Renal cortical epithelial cell (primary cell): ENCODE measurements around the gene LCNL1. TPM values are rescaled to one million over a fixed set of nuclear protein-coding genes. Genes with fewer than 3 reads are reported as not detected.

Source experiments
- DNase-seq: peaks from one replicate; pipeline ENCODE4 v3.0.0-alpha.2; 2011; ENCODE audit warnings: low read depth
- total RNA-seq: library from RNA; depleted of rRNA; stranded (reverse); fragments of >200 nt; gene quantifications from 2 replicates; pipeline ENCODE4 v1.2.3, GENCODE V29; 2014

Gene LCNL1
- total RNA-seq, 1 donor from 2014 or later, result not detected

GRCh38 chr9:137011907-137012675, 29.3 kb downstream of the LCNL1 start:
- DNase-seq, result no peak

GRCh38 chr9:137012694-137013570, 30.1 kb downstream of the LCNL1 start:
- no peak for DNase-seq

GRCh38 chr9:137013571-137013940, 30.8 kb downstream of the LCNL1 start:
- no peak for DNase-seq

DNA sequence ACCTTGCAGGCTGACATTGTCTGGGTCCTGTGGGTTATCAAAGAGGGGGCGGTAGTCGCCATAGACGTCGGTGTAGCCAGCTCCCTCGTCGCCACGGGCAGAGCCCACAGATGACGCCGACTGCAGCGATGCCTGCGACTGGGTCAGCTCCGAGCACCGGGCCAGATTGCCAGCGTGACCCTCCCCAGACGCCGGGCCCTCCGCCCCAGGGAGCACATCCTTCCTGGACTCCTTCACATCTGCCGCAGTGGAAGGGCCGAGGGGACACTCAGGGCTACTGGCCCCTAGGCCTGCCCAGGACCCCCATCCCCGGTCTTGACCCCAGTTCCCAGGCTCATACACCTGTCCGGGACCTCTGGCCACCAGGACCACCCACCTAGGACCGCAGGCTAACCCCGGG, 31.4 kb downstream of the LCNL1 start:
- no peak for DNase-seq

DNA sequence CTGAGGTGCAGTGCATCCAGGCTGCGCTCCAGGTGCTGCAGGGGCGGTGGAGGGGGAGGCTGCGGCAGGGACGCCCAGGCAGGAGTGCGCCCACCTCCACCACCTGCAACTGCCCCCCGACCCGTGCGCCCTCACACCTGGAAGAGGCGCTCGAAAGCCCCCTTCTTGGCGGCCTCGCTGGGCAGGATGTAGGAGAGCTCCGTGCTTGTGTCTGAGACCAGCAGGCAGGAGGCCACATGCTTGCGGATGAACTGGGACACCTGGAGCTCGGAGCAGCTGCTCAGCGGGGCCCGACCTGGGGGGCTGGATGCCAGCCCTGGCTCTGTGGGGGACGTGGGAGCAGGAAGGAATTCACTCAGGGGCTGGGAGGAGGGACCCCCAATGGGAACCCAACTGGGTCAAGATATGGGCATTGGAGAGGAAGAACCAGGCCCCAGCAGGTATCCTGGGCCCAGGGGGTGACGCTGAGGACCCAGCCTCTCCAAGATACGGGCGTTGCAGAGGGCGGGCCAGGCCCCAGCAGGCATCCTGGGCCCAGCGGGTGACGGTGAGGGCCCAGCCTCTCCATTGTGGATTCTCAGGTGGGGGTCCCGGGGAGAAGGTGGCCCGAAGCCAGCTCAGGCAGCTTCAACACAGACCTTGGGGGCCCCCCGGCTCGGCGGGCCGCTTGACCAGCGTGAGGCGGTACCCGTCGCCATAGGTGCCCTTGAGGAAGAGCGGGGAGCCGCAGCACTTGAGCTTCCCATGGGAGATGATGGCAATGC, 32.2 kb downstream of the LCNL1 start:
- no peak for DNase-seq

GRCh38 chr9:137015540-137015930, 32.7 kb downstream of the LCNL1 start:
- no peak for DNase-seq

DNA sequence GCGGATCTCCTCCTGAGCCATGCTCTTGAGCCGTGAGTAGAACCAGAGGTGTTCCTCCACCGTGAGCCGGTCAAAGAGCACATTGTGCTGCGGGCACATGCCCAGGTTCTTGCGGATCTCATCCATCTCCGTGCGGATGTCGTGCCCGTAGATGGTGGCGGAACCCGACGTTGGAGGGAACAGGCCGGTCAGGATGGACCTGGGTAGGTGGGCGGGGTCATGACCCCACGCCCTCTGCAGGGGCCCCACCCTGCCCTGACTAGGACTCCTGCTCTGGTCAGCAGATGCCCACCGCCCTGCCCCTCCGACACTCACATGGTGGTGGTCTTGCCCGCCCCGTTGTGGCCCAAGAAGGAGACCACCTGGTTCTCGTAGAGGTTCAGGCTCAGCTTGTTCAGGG, 33.2 kb downstream of the LCNL1 start:
- DNase-seq, result no peak

GRCh38 chr9:137016436-137016835, 33.6 kb downstream of the LCNL1 start:
- DNase-seq, result no peak

- DNase-seq, result no peak
These were observed 34.3 kb downstream of the LCNL1 start for GRCh38 chr9:137017071-137017470.

DNA sequence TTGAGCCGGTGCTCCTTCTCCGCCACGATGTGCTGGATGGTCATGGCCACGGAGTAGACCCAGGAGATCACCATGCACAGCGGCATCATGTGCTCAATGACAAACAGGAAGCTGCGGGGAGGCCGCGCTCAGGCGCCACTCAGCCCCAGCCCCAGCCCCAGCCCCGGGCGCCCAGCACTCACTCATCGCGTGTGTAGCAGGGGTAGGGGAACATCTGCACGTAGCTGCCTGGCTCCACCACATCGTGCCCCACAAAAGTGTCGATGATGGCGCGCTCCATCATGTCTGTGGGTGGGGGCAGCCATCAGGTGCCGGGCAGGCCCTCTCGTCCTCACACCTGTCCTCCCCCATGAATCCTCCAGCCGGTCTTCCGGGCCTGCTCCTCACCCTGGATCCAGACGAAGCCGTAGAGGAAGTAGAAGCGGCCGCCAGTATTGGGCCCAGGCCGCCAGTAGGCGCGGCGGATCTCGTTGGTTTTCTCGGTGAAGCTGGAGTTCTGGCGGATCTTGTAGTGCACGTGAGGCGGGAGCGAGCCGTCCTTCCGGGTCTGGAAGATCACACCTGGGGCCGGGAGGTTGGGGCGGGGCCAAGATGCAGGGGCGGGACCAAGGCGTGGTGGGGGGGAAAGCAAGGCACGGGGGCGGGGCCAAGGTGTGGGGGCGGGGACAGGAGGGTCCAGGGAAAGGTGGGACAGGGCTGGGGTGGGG, 35.2 kb downstream of the LCNL1 start:
- DNase-seq, result no peak

GRCh38 chr9:137018761-137019559, 36.2 kb downstream of the LCNL1 start:
- no peak for DNase-seq

GRCh38 chr9:137019891-137020683, 37.3 kb downstream of the LCNL1 start:
- no peak for DNase-seq

DNA sequence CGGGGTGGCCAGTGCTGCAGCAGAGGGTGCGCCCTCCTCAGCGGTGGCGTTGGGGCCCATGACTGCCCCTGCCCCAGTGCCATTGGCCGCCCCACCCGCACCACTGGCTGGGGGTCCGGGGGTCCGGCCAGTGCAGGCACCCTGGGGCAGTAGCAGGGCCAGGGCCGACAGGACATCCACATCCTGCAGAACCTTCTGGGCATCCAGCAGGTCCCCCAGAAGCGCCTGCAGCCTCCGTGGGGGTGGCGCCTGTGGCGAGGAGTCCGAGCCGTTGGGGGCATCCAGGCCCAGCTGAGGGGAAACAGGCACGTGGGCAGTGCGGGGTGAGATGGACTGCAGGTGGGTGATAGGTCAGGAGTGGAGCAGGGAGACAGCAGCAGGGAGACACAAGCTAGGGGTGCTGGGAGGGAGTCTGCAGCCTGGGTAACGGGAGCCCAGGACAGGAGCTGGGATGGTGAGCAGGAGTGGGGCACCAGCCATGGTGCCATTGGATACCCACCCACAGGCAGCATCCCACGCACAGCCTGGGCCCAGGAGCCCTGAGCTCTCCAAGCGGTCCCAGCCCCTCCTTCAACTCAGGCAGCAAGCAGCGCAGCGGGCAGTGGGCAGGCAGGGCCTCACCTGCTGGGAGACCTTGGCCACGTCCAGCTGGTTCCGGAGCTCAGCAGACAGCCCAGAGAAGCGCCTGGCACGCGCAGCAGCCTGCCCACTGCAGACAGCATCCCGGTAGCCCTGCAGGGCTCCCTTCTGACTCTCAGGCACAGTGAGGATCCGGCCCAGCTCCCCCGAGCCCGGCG, 38.2 kb downstream of the LCNL1 start:
- no peak for DNase-seq

GRCh38 chr9:137021568-137021978, 38.8 kb downstream of the LCNL1 start:
- no peak for DNase-seq

DNA sequence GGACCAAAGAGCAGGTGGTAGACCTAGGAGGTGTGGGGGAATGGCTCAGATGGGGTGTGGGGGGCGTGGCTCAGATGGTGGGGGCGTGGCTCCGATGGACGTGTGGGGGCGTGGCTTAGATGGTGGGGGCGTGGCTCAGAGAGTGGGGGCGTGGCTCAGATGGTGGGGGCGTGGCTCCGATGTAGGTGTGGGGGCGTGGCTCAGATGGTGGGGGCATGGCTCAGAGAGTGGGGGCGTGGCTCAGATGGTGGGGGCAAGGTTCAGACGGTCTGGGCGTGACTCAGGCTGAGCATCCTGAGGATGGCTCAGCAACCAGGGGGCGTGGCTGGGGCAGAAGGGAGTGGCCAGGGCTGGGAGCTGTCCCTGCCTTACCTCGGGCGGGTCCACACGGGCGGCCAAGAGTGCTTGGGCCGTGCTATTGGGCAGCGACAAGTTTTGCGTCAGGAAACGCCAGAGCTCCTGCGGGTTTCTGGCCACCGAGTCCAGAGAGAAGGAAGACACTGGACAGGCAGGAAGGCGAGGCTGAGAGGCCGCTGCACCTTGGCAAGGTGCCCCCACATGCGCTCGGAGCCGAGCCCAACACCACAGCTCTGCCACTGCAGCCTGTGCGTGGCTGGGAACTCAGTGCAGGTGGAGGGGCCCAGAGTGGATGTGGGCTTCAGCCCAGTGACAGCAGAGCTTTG, 39.3 kb downstream of the LCNL1 start:
- peak; percentile 58 for DNase-seq

- no peak for DNase-seq
These were observed 39.8 kb downstream of the LCNL1 start for GRCh38 chr9:137022662-137023008.

DNA sequence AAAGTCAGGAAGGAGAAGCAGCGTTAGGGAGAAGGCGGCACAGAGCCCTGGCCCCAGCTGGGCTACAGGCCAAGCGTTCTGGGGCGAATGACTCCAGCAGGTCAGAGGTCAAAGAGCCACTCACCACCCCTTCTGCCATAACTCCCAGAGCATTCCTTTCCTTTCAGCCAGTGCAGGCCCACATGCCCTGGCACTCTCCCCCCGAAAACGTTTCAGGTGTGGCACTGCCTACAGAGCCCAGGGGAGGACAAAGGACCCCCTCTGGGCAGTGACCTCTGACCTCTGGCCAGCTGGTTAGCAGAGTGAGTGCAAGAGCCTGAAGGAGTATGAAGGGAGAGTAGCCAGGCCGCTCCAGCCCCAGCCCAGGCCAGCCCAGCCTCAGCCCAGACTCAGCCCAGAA, 40.4 kb downstream of the LCNL1 start:
- no peak for DNase-seq

DNA sequence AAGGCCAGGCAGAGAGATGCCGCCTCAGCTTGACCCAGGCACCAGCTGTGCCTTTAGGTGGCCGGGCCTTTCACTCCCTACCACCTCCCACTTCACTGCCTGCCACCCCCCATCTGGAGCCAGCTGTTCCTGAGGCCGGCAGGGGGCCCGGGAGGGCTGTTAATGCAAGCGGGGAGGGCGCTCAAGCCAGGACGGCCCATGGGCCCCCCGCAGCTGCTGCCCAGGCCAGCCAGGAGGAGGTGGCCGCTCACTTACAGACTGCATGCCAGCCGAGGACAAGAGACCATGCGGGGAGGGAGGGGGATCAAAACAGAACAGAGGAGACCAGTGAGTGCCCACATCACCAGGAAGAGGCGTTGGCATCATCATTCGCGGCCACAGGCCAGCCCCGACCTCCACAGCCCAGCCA, 40.8 kb downstream of the LCNL1 start:
- no peak for DNase-seq

- peak; percentile 75 for DNase-seq
These were observed 42.7 kb downstream of the LCNL1 start for GRCh38 chr9:137025517-137025966.
